HEK293 (cell line): ENCODE data around the gene ACP3.

Experiments used
- CTCF ChIA-PET: fragments of 350-600 bp; formaldehyde crosslinking; extraction: SDS; loops from one replicate; lab custom pipeline; 2021; ENCODE audit warnings: antibody characterized with exemption; lab: Yijun Ruan, JAX
- POLR2A ChIA-PET: fragments of 300-600 bp; formaldehyde crosslinking; extraction: SDS; loops from one replicate; lab custom pipeline; 2020; ENCODE audit warnings: antibody characterized with exemption, inconsistent platforms; lab: Yijun Ruan, JAX
- H3K27ac ChIP-seq: fragments of 200-500 bp; sonication (Bioruptor generic); 2 replicates; pipeline ENCODE4 v1.5.1; 2014; ENCODE audit warnings: low read depth, low read length, control low read depth, inconsistent platforms; ENCODE audit errors: extremely low read depth
- H3K36me3 ChIP-seq, 2 experiments: fragments of 200-500 bp in 1 of 2; sonication (Bioruptor generic) in 1 of 2; 1 replicate in 1 of 2; 2 replicates in 1 of 2; pipeline ENCODE4 v1.5.1; 2014 to 2017; ENCODE audit warnings: inconsistent platforms in 2 of 2, low read length in 2 of 2; ENCODE audit not compliant: control insufficient read depth in 2 of 2, insufficient read depth in 1 of 2
- H3K4me1 ChIP-seq: fragments of 200-500 bp; sonication (Bioruptor generic); 2 replicates; pipeline ENCODE4 v1.5.1; 2014; ENCODE audit warnings: mild to moderate bottlenecking, low read length, inconsistent platforms; ENCODE audit not compliant: control insufficient read depth, insufficient read depth
- H3K4me3 ChIP-seq: 2 replicates; pipeline ENCODE4 v1.5.1; 2011; ENCODE audit warnings: low read depth, mild to moderate bottlenecking, control low read depth, low read length, moderate library complexity
- H3K9me3 ChIP-seq: fragments of 200-500 bp; sonication (Bioruptor generic); 2 replicates; pipeline ENCODE4 v1.5.1; 2014; ENCODE audit warnings: low read depth, low read length, inconsistent platforms; ENCODE audit not compliant: control insufficient read depth, insufficient read depth
- ATF2 ChIP-seq: fragments of 450-650 bp; formaldehyde crosslinking; IDR thresholded peaks from 2 replicates; pipeline ENCODE4 v1.5.1; 2016; ENCODE audit warnings: missing biosample characterization, missing genetic modification characterization, low read depth
- GLIS1 ChIP-seq: fragments of 450-650 bp; formaldehyde crosslinking; IDR thresholded peaks from 2 replicates; pipeline ENCODE4 v1.5.1; 2016; ENCODE audit warnings: missing biosample characterization, missing genetic modification characterization
- HOXC10 ChIP-seq: sonication (generic); formaldehyde crosslinking; IDR thresholded peaks from 2 replicates; pipeline ENCODE4 v1.8.1; 2023; ENCODE audit warnings: mild to moderate bottlenecking, missing genetic modification reagents
- KLF1 ChIP-seq: fragments of 450-650 bp; formaldehyde crosslinking; IDR thresholded peaks from 2 replicates; pipeline ENCODE4 v1.5.1; 2016; ENCODE audit warnings: missing biosample characterization, missing genetic modification characterization
- KLF17 ChIP-seq: fragments of 450-650 bp; formaldehyde crosslinking; IDR thresholded peaks from 2 replicates; pipeline ENCODE4 v1.5.1; 2016; ENCODE audit warnings: missing biosample characterization, missing genetic modification characterization
- PRDM6 ChIP-seq: fragments of 450-650 bp; formaldehyde crosslinking; IDR thresholded peaks from 2 replicates; pipeline ENCODE4 v1.5.1; 2017; ENCODE audit warnings: missing biosample characterization, missing genetic modification characterization
- TSHZ1 ChIP-seq: fragments of 450-650 bp; formaldehyde crosslinking; IDR thresholded peaks from 2 replicates; pipeline ENCODE4 v1.5.1; 2016; ENCODE audit warnings: missing biosample characterization, missing genetic modification characterization, borderline replicate concordance
- ZNF239 ChIP-seq: fragments of 450-650 bp; formaldehyde crosslinking; IDR thresholded peaks from 2 replicates; pipeline ENCODE4 v1.5.1; 2016; ENCODE audit warnings: missing biosample characterization, missing genetic modification characterization
- ZNF426 ChIP-seq: fragments of 450-650 bp; formaldehyde crosslinking; IDR thresholded peaks from 2 replicates; pipeline ENCODE4 v1.5.1; 2017; ENCODE audit warnings: missing biosample characterization, missing genetic modification characterization, mild to moderate bottlenecking, inconsistent platforms, moderate library complexity
- ZNF544 ChIP-seq: fragments of 450-650 bp; formaldehyde crosslinking; IDR thresholded peaks from 2 replicates; pipeline ENCODE4 v1.5.0; 2017; ENCODE audit warnings: missing biosample characterization, missing genetic modification characterization
- ZNF558 ChIP-seq: fragments of 450-650 bp; formaldehyde crosslinking; IDR thresholded peaks from 2 replicates; pipeline ENCODE4 v1.5.1; 2016; ENCODE audit warnings: missing biosample characterization, missing genetic modification characterization
- ZNF560 ChIP-seq: fragments of 450-650 bp; formaldehyde crosslinking; IDR thresholded peaks from 2 replicates; pipeline ENCODE4 v1.5.1; 2017; ENCODE audit warnings: missing biosample characterization, missing genetic modification characterization, borderline replicate concordance
- ZNF624 ChIP-seq: fragments of 450-650 bp; formaldehyde crosslinking; IDR thresholded peaks from 2 replicates; pipeline ENCODE4 v1.5.1; 2017; ENCODE audit warnings: missing biosample characterization, missing genetic modification characterization
- ZNF639 ChIP-seq: fragments of 450-650 bp; formaldehyde crosslinking; IDR thresholded peaks from 2 replicates; pipeline ENCODE4 v1.5.1; 2016; ENCODE audit warnings: missing biosample characterization, missing genetic modification characterization
- ZNF677 ChIP-seq: fragments of 450-650 bp; IDR thresholded peaks from 2 replicates; pipeline ENCODE4 v1.5.0; 2018; ENCODE audit warnings: missing biosample characterization, mild to moderate bottlenecking, missing genetic modification characterization, moderate library complexity
- ZNF707 ChIP-seq: fragments of 450-650 bp; formaldehyde crosslinking; IDR thresholded peaks from 2 replicates; pipeline ENCODE4 v1.5.1; 2016; ENCODE audit warnings: missing biosample characterization, missing genetic modification characterization
- ZNF777 ChIP-seq: fragments of 450-650 bp; formaldehyde crosslinking; IDR thresholded peaks from 2 replicates; pipeline ENCODE4 v1.5.1; 2017; ENCODE audit warnings: missing biosample characterization, missing genetic modification characterization, borderline replicate concordance
- ZNF791 ChIP-seq: fragments of 450-650 bp; formaldehyde crosslinking; IDR thresholded peaks from 2 replicates; pipeline ENCODE4 v1.5.1; 2016; ENCODE audit warnings: missing biosample characterization, missing genetic modification characterization

ACP3 gene

GRCh38 chr3:132283440-132283839 is 33.8 kb upstream of the ACP3 start (continued):
- TF ChIP-seq ZNF426 (no peak), KLF1 (tag by site-specific recombination) (no peak), ZNF791 (tag by site-specific recombination) (no peak), ZNF544 (no peak), ZNF777 (tag by site-specific recombination) (no peak), TSHZ1 (tag by site-specific recombination) (no peak), ZNF639 (tag by site-specific recombination) (no peak)
- TF ChIP-seq, all 188 proteins: peak for 0

- Histone ChIP-seq H3K27ac (no peak overlapping the region), H3K4me1 (no peaks in the 10 kb centered on the region), H3K9me3 (no peaks in the 10 kb centered on the region), H3K36me3 (no peaks in the 10 kb centered on the region), H3K4me3 (no peak overlapping the region)
- no peak for TF ChIP-seq ZNF707
- no peak for TF ChIP-seq PRDM6 (tag by site-specific recombination)
- TF ChIP-seq ZNF560, result no peak
- TF ChIP-seq ZNF239 (tag by site-specific recombination), result no peak
- no peak for TF ChIP-seq ZNF624 (tag by site-specific recombination)
- TF ChIP-seq GLIS1, result no peak
- TF ChIP-seq HOXC10, result no peak
- no peak for TF ChIP-seq ZNF677 (tag by site-specific recombination)
- no peak for TF ChIP-seq ATF2 (tag by site-specific recombination)
- no peak for TF ChIP-seq KLF17
- TF ChIP-seq ZNF558, result no peak
- POLR2A ChIA-PET, result no interaction called here
- CTCF ChIA-PET, result interaction anchor here (1.0 to 1.3 kb wide), 4 partner anchors 15 to 58 kb away, joined by 3 to 5 read pairs (median 4); no protein-coding TSS in a partner anchor
Measured at GRCh38 chr3:132283916-132284405, 33.2 kb upstream of the ACP3 start.
